Pericardium fibroblast (primary cell): ENCODE measurements around the gene CHMP4B. TPM values are rescaled to one million over a fixed set of nuclear protein-coding genes. Genes with fewer than 3 reads are reported as not detected.

Source experiments
- total RNA-seq: library from RNA; depleted of rRNA; stranded (reverse); fragments of >200 nt; gene quantifications from 2 replicates; pipeline ENCODE4 v1.2.3, GENCODE V29; 2015

The CHMP4B gene
- total RNA-seq, result 41.2 and 51.1 TPM in 2 replicates

GRCh38 chr20:33810885-33811775, at the start of gene CHMP4B:
TSS of gene CHMP4B (plus strand) at chr20:33811348. CDS start at chr20:33811469, 121 bp downstream.

Other genes starting within 250 kb of the CHMP4B start
- 0.09 TPM in 1 of 2 replicates, not detected in the other for gene C20orf144, start 149.0 kb upstream of the CHMP4B start, total RNA-seq
- 1.4 and 3.7 TPM in 2 replicates for gene ACTL10, start 144.4 kb upstream of the CHMP4B start, total RNA-seq
- gene NECAB3, start 136.9 kb upstream of the CHMP4B start, total RNA-seq, result 41.2 and 41.7 TPM in 2 replicates
- 1.5 and 1.8 TPM in 2 replicates for gene E2F1, start 125.0 kb upstream of the CHMP4B start, total RNA-seq
- gene PXMP4, start 91.0 kb upstream of the CHMP4B start, total RNA-seq, result 6.0 and 6.9 TPM in 2 replicates
- gene ZNF341, start 79.4 kb upstream of the CHMP4B start, total RNA-seq, result 1.2 and 2.4 TPM in 2 replicates
- gene RALY, start 182.6 kb downstream of the CHMP4B start, total RNA-seq, result 83.6 and 103 TPM in 2 replicates